ENCODE results near the gene FAM210A.
A peak's percentile ranks its signal among the peaks of the same experiment; 100 is the strongest.
"Not testable (repeated sequence)": the region's sequence is repeated elsewhere in the genome, so short reads cannot be mapped to it uniquely, and the experiment has no call there.

FAM210A gene
- 21.8 to 21.9 reads per million in 2 donors for total RNA-seq

DNA sequence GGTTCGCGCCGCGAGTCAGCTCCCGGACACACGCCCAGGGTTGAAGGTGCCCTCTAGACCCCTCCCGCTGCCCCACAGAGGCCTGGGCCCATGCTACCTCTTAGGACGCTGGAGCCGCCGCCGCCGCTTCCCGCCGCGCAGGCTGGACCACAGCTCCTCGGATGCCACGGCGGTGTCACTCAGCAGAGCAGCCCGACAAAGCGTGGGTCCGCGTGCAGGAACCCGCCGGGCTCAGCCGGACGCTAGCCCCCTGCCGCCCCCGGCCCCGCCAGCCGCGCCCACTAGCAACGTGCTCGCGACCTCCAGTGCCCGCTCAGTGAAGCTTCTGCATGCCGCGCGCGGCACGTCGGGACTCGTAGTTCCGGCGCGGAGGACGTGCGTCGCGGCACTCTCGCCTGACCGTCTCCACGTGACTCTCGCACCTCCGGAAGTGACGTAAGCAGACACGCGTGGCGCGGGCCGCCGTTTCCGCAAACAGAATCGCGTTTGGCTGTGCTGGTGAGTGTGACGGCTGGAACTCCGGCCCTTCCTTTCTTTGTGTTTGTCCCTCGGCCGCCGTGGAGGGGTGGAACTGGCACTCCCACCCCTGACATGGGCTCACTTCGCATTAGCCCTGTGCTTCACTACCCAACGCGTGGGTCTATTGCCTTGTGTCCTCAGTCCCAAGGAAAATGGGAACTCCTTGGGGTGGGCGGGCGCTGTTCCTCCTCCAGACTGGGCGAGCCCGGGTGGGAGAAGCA is at the start of gene FAM210A, which contains the start of gene RNMT:
FAM210A (minus strand) TSS at position 327 of the 740 bp plus-strand sequence. CDS start 44,481 bp downstream, outside the sequence.
RNMT (plus strand) TSS at position 442 of the 740 bp plus-strand sequence. CDS start 4,845 bp downstream, outside the sequence.
- DNase-seq, result peak; percentile 91

GRCh38 chr18:13775058-13775457 is 48.7 kb upstream of the FAM210A start:
- DNase-seq, result no peak

DNA sequence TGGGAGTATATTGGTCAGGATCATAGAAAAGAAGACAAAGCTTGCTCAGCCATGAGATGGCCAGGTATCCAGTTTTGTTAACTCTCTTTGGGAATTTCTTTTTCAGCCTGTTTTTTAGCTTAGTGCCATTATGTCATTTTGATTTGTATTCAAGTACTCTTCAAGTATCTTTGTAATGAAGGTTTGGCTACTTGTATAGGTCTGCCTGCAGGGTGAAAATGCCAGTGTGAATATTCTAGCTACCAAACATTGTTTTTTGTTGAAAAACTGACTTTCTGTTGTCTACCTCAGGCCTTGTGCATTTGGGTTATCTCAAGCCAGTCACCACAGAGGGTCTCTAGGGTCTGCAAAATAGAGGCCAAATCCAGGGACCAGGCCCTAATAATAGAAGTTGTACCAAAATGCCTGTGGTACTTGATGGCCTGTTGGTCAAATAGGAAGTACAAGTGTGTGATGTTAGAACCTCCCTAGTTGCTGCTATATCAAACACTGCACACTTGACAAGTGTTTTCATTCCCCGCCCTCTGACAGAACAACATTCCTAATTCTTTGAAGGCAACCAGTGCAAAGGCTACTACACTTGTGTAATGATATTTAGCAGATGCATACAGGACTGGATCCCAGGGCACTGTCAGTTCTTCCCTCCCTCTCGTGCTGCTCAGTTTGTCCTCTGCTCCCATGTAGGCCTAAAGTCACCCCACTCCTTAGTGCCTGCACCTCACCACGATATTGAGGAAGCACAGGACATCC is 36.5 kb upstream of the FAM210A start:
- DNase-seq, result no peak

- no peak for DNase-seq
Observed at GRCh38 chr18:13760047-13760446, 33.7 kb upstream of the FAM210A start.

DNA sequence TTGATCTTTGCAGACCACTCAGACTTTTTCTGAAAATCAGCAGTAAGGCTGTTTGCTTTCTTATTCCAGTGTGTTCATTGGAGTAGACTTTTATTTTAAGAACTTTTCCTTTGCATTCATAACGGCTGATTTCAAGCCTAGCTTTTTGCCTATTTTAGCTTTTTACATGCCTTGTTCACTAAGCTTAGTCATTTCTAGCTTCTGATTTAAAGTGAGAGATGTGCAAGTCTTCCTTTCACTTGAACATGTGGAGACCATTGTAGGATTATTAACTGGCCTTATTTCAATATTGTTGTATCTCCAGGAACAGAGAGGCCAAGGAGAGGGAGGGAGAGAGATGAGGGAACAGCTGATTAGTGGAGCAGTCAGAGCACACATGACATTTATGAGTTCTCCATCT is 32.3 kb upstream of the FAM210A start:
- no peak for DNase-seq

DNA sequence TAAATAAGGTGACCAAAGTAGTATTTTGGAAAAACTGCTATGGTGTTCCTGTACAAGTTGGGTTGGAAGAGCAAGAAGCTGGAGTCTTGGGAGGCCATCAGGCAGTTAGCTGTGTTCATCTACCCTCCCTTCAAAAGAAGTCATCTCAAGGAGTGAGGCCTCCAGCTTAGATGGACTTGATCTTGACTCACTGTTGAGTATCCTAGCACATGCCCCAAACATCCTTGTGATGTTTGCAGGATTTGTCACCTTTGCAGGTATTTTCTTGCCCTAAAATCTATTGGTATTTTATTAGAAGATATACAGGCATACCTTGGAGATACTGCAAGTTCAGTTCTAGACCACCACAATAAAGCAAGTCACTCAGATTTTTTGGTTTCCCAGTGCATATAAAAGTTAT is 30.3 kb upstream of the FAM210A start:
- no peak for DNase-seq

GRCh38 chr18:13756261-13756660 is 29.9 kb upstream of the FAM210A start:
- no peak for DNase-seq

- DNase-seq, result not testable (repeated sequence)
Observed at GRCh38 chr18:13751599-13751998, 25.2 kb upstream of the FAM210A start.

GRCh38 chr18:13746633-13747032 is 20.3 kb upstream of the FAM210A start:
- DNase-seq, result no peak

GRCh38 chr18:13745696-13746095 is 19.3 kb upstream of the FAM210A start:
- no peak for DNase-seq

DNA sequence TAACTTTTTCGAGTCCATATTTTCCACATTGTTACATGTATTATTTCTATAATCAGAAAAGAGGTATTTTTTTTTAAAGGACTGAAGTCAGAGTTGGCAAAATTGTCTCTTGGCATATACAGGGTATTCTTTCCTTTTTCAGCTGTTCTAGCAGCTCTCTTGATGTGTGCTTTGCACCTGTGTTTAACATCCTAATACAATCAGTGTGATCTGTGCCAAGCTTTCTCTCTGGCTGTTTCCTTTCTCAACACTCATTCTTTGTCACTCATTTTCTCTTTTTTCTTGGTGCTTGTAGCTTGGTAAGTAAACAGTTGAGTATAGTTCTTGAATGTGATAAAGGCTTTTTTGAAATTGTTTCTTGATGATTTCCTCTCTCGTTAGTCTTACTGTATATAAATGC is 9.3 kb upstream of the FAM210A start:
- no peak for DNase-seq

DNA sequence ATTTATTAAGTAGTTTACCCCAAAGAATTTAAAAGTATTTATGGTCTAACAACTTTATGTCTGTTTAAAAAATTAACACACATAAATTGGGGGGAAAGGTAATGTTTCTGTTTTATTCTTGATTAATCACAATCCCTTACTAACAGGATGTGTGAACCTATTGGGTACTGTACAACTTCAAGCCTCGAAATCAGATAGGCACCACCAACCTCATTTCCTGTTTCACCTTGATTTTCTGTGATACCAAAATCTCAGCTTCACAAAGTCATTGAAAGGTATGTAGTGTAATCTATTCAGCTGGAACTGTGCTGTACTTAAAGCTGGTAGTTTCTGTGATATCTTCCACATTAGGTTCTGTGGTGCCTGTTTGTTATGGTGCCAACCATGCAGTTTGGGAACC is 4.1 kb upstream of the FAM210A start:
- no peak for DNase-seq

GRCh38 chr18:13726972-13727331 is 594 bp upstream of the FAM210A start:
- peak; percentile 14 for DNase-seq

- DNase-seq, result no peak
Observed at GRCh38 chr18:13725566-13726231, 659 bp downstream of the FAM210A start.

DNA sequence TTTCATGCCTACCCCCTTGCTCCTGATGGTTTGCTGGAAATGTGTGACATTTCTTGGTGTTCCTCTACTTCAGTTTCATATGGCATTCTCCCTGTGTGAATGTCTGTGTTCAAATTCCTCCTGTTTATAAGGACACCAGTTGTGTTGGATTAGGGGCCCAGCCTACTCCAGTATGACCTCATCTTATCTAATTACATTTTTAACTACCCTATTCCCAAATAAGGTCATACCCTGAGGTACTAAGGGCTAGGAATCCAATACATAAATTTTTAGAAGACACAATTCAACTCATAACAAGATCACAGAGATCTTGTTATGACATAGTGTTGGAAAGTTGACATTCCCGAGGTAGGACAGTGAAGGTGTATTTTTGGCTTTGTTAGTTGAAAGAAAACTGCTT is 5.5 kb downstream of the FAM210A start:
- DNase-seq, result no peak

DNA sequence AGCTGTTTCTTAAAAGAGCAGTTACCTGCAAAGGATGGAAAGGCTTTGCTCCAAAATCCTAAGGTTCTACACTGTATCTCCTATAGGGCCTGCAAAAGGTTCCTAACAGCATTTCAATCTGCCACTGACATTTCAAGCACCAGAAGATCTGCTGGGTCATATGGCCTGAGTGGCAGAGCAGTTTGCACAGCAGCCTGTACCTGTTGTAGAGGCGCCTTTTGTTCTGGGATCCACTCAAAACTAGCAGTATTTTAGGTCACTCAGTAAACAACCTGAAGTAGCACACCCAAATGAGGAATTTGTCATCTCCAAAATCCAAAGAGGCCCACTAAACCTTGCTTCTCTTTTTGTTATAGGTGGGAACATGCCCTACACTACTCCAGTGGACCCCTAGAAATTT is 6.2 kb downstream of the FAM210A start:
- no peak for DNase-seq

- DNase-seq, result no peak
Observed at GRCh38 chr18:13716916-13717315, 9.4 kb downstream of the FAM210A start.

- no peak for DNase-seq
Observed at GRCh38 chr18:13715330-13715729, 11.0 kb downstream of the FAM210A start.

DNA sequence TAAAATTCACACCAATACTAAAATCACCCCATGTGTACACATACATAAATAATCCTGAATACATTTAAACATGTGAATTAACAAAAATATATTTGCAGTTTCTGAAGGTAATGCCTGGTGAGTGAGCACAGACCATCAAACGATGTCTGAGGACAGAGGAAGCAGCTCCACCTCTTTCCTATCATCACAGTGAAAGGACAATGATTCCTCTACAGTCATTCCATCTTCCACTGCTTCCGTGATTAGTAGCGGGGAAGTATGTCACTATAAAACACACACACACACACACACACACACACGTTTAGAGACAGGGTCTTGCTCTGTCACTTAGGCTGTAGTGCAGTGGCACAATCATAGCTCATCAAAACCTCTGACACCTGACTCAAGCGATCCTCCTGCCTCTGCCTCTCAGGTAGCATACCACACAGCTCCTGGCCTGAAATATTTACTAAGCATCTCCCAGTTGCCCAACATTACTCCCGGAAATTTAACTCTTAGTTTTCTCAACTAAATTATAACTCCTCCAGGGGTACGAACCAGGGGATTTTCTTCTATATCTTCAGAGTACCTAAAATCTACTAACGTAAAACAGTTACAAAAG is 12.8 kb downstream of the FAM210A start:
- DNase-seq, result no peak

GRCh38 chr18:13712400-13713131 is 13.8 kb downstream of the FAM210A start:
- DNase-seq, result no peak

DNA sequence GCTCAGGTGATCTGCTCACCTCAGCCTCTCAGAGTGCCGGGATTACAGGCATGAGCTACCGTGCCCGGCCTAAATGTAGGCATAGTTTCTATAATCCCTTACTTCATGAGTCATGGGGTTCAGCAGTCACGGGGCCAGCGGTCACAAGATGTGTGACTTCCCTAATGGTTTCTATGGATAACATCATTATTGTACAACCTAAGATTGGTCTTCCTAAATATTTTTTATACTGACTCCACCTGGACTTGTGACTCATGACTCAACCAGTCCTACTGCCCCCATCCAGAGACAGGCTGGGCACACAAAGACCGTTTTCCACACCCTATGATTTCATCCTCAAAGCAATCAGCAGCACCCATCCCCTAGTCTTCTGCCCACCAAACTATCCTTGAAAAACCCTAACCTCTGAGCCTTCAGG is 15.9 kb downstream of the FAM210A start:
- DNase-seq, result no peak

DNA sequence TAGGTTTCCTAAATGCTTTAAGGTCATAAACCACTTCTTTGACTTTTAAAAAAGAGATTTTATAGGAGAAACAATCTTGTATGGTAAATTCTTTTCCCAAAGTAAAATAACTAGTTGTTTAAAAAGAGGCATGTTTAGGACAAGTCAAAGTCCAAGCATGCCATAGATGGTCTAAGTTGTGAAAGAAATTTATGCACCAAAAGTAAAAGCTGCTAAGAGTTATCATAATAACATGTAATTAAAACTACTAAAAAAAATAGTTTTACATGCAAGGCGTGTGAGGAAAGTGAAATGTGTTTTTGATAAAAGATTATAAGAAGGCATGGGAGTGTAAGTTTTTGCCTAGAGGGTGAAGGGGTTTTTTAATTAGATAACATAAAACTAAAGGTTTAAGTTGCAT is 22.5 kb downstream of the FAM210A start:
- DNase-seq, result no peak
